OCI-LY7 (cell line): Measurements from ENCODE around the gene MPZL3.

Source experiments
- CTCF ChIP-seq: fragments of 200-600 bp; sonication (generic); conservative IDR thresholded peaks from 2 replicates; pipeline ENCODE4 v1.5.1; 2014; ENCODE audit warnings: mild to moderate bottlenecking, antibody characterized with exemption, low read length, moderate library complexity, mixed read lengths
- EZH2phosphoT487 ChIP-seq: fragments of 200-600 bp; sonication (generic); IDR thresholded peaks from 2 replicates; pipeline ENCODE4 v1.6.1; 2018; ENCODE audit warnings: low read depth, borderline replicate concordance, mild to moderate bottlenecking, mixed run types, antibody characterized with exemption, low read length, moderate library complexity, mixed read lengths

- TF ChIP-seq CTCF, result no peak
- no peak for TF ChIP-seq EZH2phosphoT487
Measured at GRCh38 chr11:118229274-118229847, 22.8 kb downstream of the MPZL3 start.
